Ramos (cell line): ENCODE data around the gene CYBC1.

Experiments used
- in situ Hi-C: fragments of 300-500 bp; cut with MboI; formaldehyde crosslinking; loops from one replicate; pipeline ENCODE4 v1.14.3; 2022; ENCODE audit warnings: low sequenced_read_pairs; ENCODE audit not compliant: unreplicated experiment

The CYBC1 gene

DNA sequence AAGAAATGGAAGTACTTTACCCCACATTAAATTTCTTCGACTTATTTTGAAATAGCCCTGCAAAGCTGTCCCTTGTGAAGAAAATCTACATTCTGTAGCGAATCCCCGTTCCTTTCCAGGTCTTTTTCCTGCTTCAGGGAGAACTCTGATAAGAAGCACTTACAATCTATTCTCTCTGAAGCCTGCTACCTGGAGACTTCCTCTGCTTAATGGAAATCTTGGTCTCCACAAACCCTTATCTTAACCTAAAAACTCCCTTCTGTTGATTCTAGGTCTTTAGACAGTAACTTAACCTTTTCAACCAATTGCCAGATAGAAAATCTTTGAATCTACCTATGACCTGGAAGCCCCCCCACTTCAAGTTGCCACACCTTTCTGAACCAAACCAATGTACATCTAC is 1.6 kb upstream of the CYBC1 start:
- in situ Hi-C loops: no loop called here

DNA sequence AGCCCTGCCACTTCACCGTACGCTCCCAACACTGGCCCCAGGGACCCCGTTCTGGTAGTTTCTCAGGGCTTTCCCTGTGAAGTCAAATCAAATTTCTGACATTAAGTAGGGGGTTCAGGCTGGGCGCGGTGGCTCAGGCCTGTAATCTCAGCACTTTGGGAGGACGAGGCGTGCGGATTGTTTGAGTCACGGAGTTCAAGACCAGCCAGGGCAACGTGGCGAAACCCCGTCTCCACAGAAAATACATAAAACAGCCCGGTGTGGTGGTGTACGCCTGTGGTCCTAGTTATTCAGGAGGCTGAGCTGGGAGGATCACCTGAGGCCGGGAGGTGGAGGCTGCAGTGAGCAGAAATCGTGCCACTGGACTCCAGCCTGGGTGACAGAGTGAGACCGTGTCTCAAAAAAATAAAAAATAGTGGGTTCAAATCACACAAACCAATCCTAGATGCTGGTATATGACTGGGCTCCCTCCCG is 632 bp downstream of the CYBC1 start:
- in situ Hi-C loops: no loop called here

DNA sequence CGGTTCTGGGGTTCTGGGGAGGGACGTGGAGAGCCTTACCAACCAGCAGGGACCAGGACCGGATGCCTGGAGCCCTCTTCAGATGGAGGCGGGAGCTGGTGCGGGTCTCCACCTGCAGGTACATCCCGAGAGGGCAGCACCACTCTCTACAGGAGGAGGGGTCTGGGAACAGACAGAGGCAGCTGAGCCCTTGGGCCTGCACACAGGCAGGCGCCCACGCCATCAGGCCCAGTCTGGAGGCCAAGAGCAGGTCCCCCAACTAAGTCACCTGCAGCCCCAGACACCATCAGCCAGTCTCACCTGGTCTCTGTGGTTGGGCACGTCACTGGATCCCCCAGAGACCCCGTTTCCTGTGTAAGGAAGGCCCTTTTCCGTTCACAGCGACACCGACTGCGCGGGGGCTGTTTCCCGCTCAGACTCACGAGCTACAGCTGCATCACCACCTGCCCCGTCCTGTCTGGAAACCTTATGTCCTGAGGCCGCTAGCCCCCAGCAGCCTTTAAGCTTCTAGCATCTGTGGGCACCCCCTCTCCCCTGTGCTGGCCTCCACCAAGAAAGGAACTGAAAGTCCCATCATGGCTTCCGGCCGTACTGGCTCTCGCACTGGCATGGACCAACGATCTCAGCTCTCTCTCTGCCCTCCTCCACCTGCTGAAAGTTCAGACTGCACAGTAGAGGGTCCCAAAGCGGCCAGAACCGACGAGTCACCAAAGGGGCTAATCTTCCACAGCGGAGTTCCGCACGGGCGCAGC is 1.2 kb downstream of the CYBC1 start:
- in situ Hi-C loops: no loop called here

DNA sequence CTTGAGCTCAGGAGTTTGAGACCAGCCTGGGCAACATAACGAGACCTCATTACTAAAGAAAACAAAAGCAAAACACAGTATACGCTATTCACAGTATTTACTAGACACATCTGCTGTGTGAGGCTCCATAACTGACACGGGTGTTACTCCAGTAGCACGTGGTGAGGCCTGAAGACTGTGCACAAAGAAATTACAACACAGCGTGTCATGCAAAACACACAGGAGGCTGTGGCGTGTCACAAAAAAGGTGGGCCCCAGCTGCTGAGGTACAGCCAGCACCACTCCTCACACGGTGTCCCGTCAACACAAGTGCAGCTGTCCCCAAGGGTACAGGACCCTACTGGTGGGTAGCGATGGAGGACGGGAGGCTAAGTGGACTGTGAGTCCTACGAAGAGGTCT is 2.7 kb downstream of the CYBC1 start:
- in situ Hi-C loops: no loop called here

DNA sequence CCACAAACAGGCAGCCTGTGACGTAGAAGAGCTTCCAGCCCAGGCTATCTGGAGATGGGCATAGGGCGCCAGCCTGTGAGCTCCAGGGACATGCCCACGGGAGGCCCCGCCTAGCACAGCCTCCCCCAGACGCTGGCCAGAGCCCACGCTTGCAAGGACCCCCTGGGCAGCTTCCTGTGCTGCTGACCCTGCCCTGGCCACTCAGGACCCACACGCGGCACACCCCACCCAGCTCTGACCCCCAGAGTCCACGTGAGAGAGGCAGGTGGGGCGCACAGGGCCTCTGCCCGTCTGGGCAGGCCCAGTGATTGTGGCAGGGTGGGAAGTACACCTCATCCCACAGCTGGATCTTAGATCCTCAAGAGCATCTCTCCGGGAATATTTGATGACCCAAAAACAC is 3.9 kb downstream of the CYBC1 start:
- in situ Hi-C loops: no loop called here

DNA sequence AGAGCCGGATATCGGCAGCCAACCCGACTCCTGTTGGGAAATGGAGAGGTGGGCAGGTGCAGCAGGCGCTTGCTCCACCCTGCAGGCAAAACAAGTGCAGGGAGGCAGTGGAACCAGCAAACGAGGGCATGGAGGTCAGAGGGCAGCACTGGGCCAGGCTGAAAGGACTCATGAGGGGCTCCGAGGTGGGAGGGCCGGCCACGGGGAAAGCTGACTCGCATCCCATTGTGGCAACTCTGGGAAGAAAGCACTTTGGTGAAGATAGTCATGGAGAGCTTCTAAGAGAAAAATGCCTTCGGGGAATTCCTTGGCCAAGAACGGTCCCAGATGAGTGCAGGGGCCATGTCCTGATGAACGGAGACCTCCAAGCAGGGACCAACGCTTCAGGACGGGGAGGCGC is 4.4 kb downstream of the CYBC1 start:
- in situ Hi-C loops: no loop called here

DNA sequence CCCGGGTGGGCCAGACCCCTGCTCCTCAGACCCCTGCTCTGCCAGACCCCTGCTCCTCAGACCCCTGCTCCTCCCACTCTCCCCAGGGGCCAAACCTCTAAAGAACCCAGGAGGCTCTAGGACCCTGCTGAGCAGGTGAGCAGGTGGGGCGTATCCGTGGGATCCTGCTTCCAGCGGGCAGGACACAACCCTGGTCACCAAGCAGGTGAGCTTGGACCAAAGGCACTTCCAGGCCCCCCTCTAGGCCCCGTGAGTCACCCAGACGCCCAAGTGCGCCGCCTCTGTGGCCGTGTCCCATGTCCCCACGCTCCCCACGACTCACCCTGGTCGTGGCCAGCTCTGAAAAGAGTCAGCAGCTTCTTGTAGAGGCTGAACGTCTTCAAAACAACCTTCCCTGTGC is 5.0 kb downstream of the CYBC1 start:
- in situ Hi-C loops: no loop called here

DNA sequence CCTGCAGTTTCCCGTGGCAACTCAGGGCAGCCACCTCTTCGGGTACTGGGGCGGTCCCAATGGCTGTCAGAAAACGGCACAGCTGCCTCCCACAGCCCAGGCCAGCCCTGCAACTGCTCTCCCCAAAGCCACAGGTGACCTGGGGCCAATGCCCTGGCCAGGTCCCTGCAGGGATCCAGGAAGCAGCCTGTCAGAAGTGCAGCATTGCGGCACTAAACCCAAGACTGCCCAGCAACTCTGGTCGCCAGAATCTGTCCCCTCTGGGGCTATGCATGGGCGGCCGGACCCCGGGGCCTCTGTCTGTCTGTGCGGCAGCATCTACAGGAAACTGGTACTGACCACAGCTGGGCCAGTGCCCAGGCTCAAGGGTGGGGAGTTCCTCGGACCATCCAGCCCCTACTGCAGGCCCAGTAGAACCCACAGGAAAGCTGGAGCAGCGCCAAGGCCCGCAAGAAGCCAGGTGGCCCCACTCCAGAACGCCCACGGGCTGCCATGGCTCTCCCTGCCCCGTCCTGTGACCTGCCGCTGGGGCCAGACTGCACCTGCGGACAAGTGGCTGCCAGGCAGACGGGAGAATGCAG is 5.5 kb downstream of the CYBC1 start:
- in situ Hi-C loops: no loop called here

DNA sequence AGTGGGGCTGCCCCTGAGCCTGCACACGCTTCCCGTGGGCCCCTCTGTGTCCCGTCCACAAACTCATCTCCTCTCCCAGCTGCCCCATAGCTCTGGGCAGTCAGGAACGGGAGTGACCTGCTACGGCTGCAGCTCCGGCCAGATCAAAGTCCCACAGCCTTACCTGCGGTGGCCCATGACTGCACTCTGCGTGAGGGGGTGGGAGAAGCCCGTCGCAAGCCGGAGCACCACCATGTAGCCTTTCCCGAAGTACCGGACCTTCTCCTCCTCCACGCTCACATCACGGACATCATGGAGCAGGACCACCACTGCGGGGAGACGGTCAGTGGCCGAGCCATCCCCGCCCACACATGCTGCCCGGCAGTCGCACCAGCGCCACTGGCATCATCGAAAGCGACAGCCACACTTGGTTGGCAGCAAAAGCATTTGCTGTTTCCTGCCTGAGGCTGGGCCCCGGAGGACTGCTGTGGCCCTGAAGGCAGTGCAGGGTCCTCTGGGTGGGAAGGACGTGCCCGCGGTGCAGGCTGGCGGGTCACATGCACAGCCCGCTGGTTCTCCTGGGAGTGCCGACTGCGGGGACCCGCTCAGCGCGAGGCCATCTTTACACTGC is 6.2 kb downstream of the CYBC1 start:
- in situ Hi-C loops: no loop called here

DNA sequence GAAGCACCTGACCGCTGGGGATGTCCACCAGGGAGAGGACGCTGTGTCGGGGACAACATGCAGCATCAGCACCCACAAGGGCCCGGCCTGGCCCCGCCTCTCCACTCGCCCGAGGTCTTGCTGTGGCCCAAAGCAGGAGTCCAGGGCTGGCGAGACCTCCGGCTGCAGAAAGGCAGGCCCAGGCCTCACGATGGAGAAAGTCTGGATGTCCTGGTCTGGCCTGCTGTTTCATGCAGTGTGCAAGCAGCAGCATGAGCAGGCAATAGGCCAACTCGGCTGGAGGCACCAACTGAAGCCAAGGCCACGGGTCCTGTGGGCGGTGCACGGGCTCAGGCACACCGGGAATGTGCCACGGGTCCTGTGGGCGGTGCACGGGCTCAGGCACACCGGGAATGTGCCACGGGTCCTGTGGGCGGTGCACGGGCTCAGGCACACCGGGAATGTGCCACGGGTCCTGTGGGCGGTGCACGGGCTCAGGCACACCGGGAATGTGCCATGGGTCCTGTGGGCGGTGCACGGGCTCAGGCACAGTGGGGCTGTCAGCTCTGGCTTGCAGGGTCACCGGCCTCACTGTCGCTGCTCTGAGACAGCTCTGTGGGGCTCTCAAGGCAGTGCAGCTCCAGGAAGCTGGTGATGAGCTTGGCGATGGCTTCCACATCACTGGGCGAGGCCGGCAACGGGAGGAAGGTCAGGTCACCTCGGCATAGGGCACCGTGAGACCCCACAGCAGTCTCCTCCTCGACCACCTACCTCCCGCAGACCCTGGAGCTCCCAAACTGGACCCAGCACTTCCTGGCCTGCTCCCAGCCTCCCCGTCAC is 6.9 kb downstream of the CYBC1 start:
- in situ Hi-C loops: no loop called here

DNA sequence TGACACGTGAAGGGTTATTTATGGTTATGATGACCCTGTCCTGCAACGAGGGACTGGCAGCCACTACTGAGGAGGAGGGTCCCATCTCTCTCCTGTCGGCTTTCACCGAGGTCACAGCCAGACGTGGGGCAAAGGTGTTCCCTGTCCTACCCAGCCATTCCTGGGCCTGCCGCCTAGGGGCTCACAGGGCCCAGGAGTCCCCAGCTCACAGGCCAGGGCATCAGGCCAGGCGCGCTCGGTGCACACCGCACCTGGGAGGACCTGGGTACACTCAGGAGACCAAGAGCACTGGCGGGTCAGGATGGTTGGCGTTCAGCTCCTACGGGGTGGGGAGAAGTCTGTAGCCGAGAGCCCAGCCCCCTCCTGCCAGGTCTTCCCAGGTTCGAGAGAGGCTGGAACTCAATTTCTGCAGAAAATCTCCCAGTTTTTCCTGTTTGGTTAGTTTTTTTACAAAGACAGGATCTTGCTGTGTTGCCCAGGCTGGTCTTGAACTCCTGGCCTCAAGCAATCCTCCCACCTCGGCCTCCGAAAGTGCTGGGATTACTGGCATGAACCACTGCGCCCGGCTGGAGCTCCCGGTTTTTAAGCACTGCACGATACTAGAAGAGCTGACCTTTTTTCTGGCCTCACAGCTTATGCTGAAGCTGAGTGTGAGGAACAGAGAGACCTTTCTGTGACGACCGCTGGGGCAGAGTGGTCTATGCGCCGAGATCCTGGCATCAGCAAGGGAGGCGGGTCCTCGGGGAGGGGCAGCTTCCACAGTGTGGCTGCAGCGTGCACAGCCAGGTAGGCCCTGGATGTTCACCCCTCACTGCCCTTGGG is 7.7 kb downstream of the CYBC1 start:
- in situ Hi-C loops: no loop called here

DNA sequence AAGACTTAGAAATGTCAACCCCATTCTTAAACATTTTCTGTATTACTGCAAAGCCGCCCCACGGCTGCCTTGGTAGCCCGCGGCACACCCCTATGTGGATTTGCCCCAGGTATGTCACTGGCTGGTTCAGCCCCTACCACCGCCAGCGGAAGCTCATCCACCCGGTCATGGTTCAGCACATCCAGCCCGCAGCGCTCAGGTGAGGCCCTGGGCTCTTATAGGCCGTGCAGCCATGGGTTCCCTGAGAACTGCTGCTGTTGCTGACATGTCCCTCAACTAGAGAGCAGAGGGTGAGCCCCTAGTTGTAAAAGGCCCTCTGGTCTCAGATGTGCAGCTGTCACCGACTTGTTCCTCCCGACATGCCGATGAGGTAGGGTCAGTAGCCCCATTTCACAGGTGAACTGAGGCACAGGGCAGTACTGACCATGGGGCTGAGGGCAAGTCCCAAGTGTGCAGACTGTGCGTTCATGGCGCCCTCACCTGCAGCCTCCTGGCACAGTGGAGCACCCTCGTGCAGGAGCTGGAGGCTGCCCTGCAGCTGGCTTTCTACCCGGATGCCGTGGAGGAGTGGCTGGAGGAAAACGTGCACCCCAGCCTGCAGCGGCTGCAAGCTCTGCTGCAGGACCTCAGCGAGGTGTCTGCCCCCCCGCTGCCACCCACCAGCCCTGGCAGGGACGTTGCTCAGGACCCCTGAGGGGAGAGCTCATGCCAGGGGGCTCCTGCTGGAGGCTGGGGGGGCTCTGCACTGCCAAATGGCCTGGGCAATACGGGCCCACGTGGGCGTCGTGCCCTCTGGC is 8.7 kb downstream of the CYBC1 start:
- in situ Hi-C loops: no loop called here

DNA sequence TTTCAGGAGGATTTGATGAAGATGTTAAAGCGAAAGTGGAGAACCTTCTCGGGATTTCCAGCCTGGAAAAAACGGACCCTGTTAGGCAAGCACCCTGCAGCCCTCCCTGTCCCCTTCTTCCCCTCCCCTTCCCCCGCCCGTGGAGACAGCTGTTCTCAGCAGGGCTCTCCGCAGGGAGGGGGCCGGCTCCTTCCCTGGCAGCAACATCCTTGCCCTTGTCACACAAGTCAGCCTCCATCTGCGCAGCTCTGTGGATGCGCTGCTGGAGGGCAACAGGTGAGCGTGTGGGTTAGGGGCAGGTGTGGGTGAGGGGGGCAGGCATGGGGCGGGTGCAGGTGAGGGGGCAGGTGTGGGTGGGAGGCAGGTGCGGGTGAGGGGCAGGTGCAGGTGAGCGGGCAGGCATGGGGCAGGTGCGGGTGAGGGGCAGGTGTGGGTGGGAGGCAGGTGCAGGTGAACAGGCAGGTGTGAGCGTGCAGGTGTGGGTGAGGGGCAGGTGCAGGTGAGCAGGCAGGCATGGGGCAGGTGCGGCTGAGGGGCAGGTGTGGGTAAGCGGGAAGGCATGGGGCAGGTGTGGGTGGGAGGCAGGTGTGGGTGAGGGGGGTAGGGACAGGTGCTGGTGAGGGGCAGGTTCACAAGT is 9.4 kb downstream of the CYBC1 start:
- in situ Hi-C loops: no loop called here

DNA sequence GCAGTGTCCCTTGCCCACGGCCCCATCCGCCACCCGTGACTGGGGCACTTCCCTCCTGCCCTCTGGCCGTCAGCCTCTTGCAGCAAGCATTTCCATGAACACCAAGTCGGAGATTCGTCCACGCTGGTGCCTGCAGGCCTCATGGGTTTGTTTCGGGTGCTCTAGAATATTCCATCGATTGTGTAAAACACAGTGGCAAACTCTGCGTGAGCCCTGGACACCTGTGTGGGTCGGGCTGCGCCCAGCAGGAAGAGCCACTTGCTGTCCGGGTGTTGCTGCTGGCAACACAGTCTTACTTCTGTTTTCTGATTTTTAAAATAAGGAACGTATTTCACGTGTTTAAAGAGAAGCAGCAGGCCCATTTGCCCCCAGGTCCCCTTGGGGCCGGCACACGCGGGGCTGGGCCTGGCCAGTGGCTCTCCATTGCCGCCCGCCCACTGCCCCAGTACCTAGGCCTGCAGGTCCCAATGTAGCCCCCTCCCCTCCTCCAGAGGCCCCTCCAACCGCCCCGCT is 10.0 kb downstream of the CYBC1 start:
- in situ Hi-C loops: no loop called here

DNA sequence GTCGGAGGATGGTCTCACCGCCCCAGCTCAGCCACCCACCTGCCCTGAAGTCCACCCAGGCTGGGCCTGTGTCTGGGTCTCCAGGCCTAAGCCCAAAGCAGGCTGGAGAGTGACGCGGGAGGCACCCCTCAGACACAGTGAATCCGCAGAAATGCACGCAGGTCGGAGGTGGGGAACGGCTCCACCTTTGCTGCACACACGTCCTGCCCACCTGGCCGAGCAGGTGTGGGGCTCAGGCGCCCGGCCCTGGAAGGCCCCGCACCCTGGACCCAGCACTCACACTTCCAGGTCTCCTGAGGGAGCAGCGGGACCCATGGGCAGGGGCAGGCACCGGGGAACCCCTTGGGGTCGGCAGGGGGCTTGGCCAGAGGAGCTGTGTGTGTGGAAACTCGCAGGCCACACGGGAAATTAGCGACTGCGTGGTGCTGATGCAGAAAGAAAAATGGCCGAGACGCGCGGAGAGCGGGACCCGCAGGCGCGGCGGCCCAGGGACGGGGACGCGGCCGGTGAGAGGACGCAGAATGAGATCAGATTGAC is 10.7 kb downstream of the CYBC1 start:
- in situ Hi-C loops: no loop called here

DNA sequence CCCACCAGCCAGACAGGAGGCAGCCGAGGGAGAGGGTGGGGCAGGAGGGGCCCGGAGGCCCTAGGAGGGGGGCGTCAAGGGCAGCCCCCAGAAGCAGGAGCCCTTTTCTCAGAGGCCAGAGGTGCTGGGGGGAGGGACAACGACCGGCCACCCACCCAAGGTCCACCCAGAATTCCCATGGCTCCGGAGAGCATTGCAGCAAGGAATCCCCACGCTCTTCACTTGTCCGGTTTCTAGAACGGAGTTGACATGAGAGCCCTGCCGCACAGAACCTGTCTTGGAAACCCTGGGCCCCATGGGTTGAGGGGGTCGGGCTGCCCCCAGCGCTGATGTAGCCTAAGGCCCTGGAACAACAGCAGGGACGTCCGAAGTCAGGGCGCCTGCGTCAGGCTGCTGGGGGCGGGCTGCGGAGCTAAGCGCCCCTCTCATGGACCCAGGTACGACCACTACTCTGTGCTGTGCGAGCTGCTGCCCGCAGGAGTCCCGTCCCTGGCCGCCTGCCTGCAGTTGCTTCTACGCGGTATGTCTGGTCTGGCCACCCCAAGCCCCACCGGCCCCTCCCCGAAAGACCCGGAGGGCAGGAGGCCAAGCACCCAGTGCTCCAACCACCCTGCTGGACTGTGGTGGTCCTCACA is 11.2 kb downstream of the CYBC1 start:
- in situ Hi-C loops: no loop called here

DNA sequence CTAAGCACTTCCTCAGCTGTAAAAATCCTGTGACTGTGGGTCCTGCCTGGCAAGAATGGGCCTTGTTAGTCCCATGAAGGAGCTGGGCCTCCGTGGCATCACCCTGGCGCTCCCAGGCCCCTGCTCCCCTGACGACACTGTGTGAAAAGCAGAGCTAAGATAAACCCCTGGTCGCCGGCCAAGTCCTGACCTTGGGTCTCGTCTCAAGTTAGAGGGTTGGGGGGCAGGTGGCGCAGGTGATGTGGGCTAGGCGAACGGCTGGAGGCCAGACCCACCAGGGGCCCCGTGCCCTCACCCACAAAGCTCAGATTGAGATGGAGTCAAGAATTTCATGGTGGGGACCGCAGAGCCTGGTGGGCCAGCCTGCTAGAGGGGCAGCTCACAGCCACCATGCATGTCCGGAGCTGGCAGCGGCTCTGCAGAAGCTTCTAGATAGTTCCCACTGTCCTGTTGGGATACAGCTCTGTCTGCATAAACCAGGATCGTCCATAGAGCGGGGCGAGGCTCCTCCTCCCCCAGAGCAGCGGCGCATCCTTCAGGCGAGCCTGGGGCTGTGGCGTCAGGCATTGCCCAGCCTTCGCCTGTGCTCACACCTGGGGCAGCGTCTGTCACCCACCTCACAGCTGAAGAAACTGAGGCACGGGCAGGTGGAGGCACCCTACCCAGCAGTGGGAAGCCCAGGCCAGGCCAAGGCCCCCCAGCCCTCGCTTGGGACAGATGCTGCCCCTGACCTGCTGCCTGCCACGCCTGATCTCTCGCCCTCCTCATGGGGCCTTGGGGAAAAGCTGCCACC is 12.0 kb downstream of the CYBC1 start:
- in situ Hi-C loops: no loop called here
